ENCODE data around the gene GLG1.

The GLG1 gene

DNA sequence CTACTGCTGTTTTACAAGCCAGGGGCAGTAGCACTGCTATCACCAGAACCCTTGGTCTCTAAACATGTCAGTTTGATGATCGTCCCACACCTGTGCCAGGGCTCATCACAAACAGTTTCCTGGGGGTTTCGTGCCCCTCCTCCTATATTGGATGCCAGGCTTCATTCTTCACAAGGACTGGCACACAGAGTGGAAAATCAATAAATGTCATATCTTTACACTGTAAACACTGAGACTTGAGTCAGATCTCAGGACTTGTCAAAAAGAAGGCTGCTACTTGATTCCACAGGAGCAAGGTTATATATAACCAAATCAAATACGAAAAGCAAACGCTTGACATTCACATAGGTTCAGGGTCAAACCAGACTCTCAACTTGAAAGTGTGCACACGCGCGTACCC is 146.4 kb downstream of the GLG1 start:
- Histone ChIP-seq H3K9ac (ENCODE audit: low read length) (no peak overlapping the region), H2BK12ac (ENCODE audit: low read length in 2 of 2) (no peak overlapping the region), H3K36me3 (ENCODE audit: control insufficient read depth in 1 of 2, insufficient read depth in 2 of 2, low read depth in 1 of 2, low read length in 2 of 2) (peaks cover 50 to 89% of the 10 kb centered on the region in 2 experiments), H2BK120ac (ENCODE audit: low read depth, low read length) (no peak overlapping the region), H3K27ac (ENCODE audit: low read length, poor library complexity, severe bottlenecking) (no peak overlapping the region), H4K8ac (ENCODE audit: low read length) (no peak overlapping the region), H3K4me1 (ENCODE audit: control insufficient read depth, insufficient read depth, low read depth, low read length) (no peaks in the 10 kb centered on the region), H3K4me3 (ENCODE audit: insufficient read depth in 1 of 2, low read depth in 1 of 2, low read length in 2 of 2) (no peak overlapping the region), H2BK15ac (ENCODE audit: low read depth, poor library complexity, severe bottlenecking) (no peak overlapping the region), H3K23ac (ENCODE audit: low read length in 2 of 2) (no peak overlapping the region), H3K4ac (ENCODE audit: low read depth in 1 of 2, low read length in 2 of 2) (no peak overlapping the region), H3K27me3 (ENCODE audit: control insufficient read depth in 1 of 2, insufficient read depth in 1 of 2, low read length in 2 of 2) (no peaks in the 10 kb centered on the region), H3K4me2 (ENCODE audit: low read length, poor library complexity, severe bottlenecking) (no peak overlapping the region), H4K91ac (ENCODE audit: low read length) (no peak overlapping the region), H2AK5ac (ENCODE audit: low read length, severe bottlenecking) (no peak overlapping the region), H3K9me3 (ENCODE audit: control insufficient read depth, low read length) (no peaks in the 10 kb centered on the region), H3K79me1 (replicated peaks; ENCODE audit: low read length, poor library complexity, severe bottlenecking) (peaks cover 3% of the 10 kb centered on the region), H3K18ac (ENCODE audit: low read depth in 1 of 2, low read length in 2 of 2) (no peak overlapping the region), H2AFZ (ENCODE audit: low read depth, low read length) (no peak overlapping the region), H2BK5ac (ENCODE audit: low read depth, low read length, poor library complexity, severe bottlenecking) (no peak overlapping the region), H3K14ac (ENCODE audit: low read length in 2 of 2) (no peak overlapping the region)
- WGBS = 97% methylated on average over 4 of the region's 7 CpGs
- no peak for DNase-seq

GRCh38 chr16:74456290-74456625 is 150.7 kb downstream of the GLG1 start:
- no peaks in the 10 kb centered on the region for H3K9me3 ChIP-seq (ENCODE audit: control insufficient read depth, low read length)
- no peak overlapping the region for H2AFZ ChIP-seq (ENCODE audit: low read depth, low read length)
- H3K9ac ChIP-seq (ENCODE audit: low read length) = peak overlapping the region; percentile 71
- no peak overlapping the region for H3K4me2 ChIP-seq (ENCODE audit: low read length, poor library complexity, severe bottlenecking)
- H2BK15ac ChIP-seq (ENCODE audit: low read depth, poor library complexity, severe bottlenecking) = no peak overlapping the region
- no peaks in the 10 kb centered on the region for H3K27me3 ChIP-seq (ENCODE audit: control insufficient read depth in 1 of 2, insufficient read depth in 1 of 2, low read length in 2 of 2)
- H3K36me3 ChIP-seq (ENCODE audit: control insufficient read depth in 1 of 2, insufficient read depth in 2 of 2, low read depth in 1 of 2, low read length in 2 of 2) = peaks cover 50 to 75% of the 10 kb centered on the region in 2 experiments
- H2BK120ac ChIP-seq (ENCODE audit: low read depth, low read length) = no peak overlapping the region
- H2BK12ac ChIP-seq (ENCODE audit: low read length in 2 of 2) = no peak overlapping the region
- H4K91ac ChIP-seq (ENCODE audit: low read length) = no peak overlapping the region
- H3K14ac ChIP-seq (ENCODE audit: low read length in 2 of 2) = no peak overlapping the region
- peaks cover 3% of the 10 kb centered on the region for H3K79me1 ChIP-seq (replicated peaks; ENCODE audit: low read length, poor library complexity, severe bottlenecking)
- H3K23ac ChIP-seq (ENCODE audit: low read length in 2 of 2) = no peak overlapping the region
- no peak overlapping the region for H2BK5ac ChIP-seq (ENCODE audit: low read depth, low read length, poor library complexity, severe bottlenecking)
- H3K4me1 ChIP-seq (ENCODE audit: control insufficient read depth, insufficient read depth, low read depth, low read length) = peaks cover 10% of the 10 kb centered on the region
- H2AK5ac ChIP-seq (ENCODE audit: low read length, severe bottlenecking) = no peak overlapping the region
- H3K4ac ChIP-seq (ENCODE audit: low read depth in 1 of 2, low read length in 2 of 2) = no peak overlapping the region
- WGBS = 98% methylated on average over 16 of the region's 16 CpGs
- no peak for DNase-seq
- H3K18ac ChIP-seq (ENCODE audit: low read depth in 1 of 2, low read length in 2 of 2) = no peak overlapping the region
- no peak overlapping the region for H3K27ac ChIP-seq (ENCODE audit: low read length, poor library complexity, severe bottlenecking)
- H4K8ac ChIP-seq (ENCODE audit: low read length) = no peak overlapping the region
- H3K4me3 ChIP-seq (ENCODE audit: insufficient read depth in 1 of 2, low read depth in 1 of 2, low read length in 2 of 2) = no peak overlapping the region

GRCh38 chr16:74455619-74456289 is 151.2 kb downstream of the GLG1 start:
- Histone ChIP-seq H2AK5ac (ENCODE audit: low read length, severe bottlenecking) (no peak overlapping the region), H4K91ac (ENCODE audit: low read length) (no peak overlapping the region), H2BK15ac (ENCODE audit: low read depth, poor library complexity, severe bottlenecking) (no peak overlapping the region)

DNA sequence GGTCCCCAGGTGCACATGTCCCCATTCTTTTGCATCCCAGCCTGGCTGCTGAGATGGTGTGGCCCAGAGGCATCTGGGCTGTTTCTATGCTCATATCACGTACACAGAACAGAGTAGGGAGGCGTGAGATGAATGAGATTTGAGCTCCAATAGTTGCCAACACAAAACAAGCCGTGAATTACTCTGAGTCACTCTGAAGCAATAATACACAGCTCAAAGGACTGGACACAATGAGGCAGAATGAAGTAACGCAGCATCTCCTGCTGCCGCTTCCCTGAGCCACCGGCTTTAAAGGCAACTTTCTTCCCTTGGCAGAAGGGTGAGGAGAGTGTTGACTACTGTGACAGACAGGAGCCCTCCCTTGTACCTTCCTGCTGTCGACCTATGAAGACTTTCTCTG is 151.7 kb downstream of the GLG1 start:
- H3K4me1 ChIP-seq (ENCODE audit: control insufficient read depth, insufficient read depth, low read depth, low read length) = peaks cover 10% of the 10 kb centered on the region
- no peak overlapping the region for H2AK5ac ChIP-seq (ENCODE audit: low read length, severe bottlenecking)
- H3K27ac ChIP-seq (ENCODE audit: low read length, poor library complexity, severe bottlenecking) = no peak overlapping the region
- DNase-seq = peak; percentile 58
- no peaks in the 10 kb centered on the region for H3K27me3 ChIP-seq (ENCODE audit: control insufficient read depth in 1 of 2, insufficient read depth in 1 of 2, low read length in 2 of 2)
- H3K23ac ChIP-seq (ENCODE audit: low read length in 2 of 2) = no peak overlapping the region
- no peak overlapping the region for H3K14ac ChIP-seq (ENCODE audit: low read length in 2 of 2)
- 92% methylated on average over 7 of the region's 7 CpGs for WGBS
- no peak overlapping the region for H3K18ac ChIP-seq (ENCODE audit: low read depth in 1 of 2, low read length in 2 of 2)
- H3K9me3 ChIP-seq (ENCODE audit: control insufficient read depth, low read length) = no peaks in the 10 kb centered on the region
- no peak overlapping the region for H2BK120ac ChIP-seq (ENCODE audit: low read depth, low read length)
- peaks cover 4% of the 10 kb centered on the region for H3K79me1 ChIP-seq (replicated peaks; ENCODE audit: low read length, poor library complexity, severe bottlenecking)
- no peak overlapping the region for H2BK15ac ChIP-seq (ENCODE audit: low read depth, poor library complexity, severe bottlenecking)
- peak overlapping the region in 1 of 2 experiments; percentile 7 for H3K4me3 ChIP-seq (ENCODE audit: insufficient read depth in 1 of 2, low read depth in 1 of 2, low read length in 2 of 2)
- H4K8ac ChIP-seq (ENCODE audit: low read length) = no peak overlapping the region
- peaks cover 49 to 73% of the 10 kb centered on the region in 2 experiments for H3K36me3 ChIP-seq (ENCODE audit: control insufficient read depth in 1 of 2, insufficient read depth in 2 of 2, low read depth in 1 of 2, low read length in 2 of 2)
- H3K4ac ChIP-seq (ENCODE audit: low read depth in 1 of 2, low read length in 2 of 2) = no peak overlapping the region
- no peak overlapping the region for H2AFZ ChIP-seq (ENCODE audit: low read depth, low read length)
- peak overlapping the region; percentile 71 for H3K9ac ChIP-seq (ENCODE audit: low read length)
- H3K4me2 ChIP-seq (ENCODE audit: low read length, poor library complexity, severe bottlenecking) = no peak overlapping the region
- no peak overlapping the region for H4K91ac ChIP-seq (ENCODE audit: low read length)
- no peak overlapping the region for H2BK5ac ChIP-seq (ENCODE audit: low read depth, low read length, poor library complexity, severe bottlenecking)
- no peak overlapping the region for H2BK12ac ChIP-seq (ENCODE audit: low read length in 2 of 2)

More at GRCh38 chr16:74455619-74456289, 151.2 kb downstream of the GLG1 start:
- Histone ChIP-seq H3K36me3 (ENCODE audit: control insufficient read depth in 1 of 2, insufficient read depth in 2 of 2, low read depth in 1 of 2, low read length in 2 of 2) (peaks cover 54 to 77% of the 10 kb centered on the region in 2 experiments), H2BK120ac (ENCODE audit: low read depth, low read length) (no peak overlapping the region), H4K8ac (ENCODE audit: low read length) (no peak overlapping the region), H3K4me1 (ENCODE audit: control insufficient read depth, insufficient read depth, low read depth, low read length) (peaks cover 10% of the 10 kb centered on the region), H3K4me2 (ENCODE audit: low read length, poor library complexity, severe bottlenecking) (no peak overlapping the region), H3K4me3 (ENCODE audit: insufficient read depth in 1 of 2, low read depth in 1 of 2, low read length in 2 of 2) (peak overlapping the region in 1 of 2 experiments; percentile 7), H3K18ac (ENCODE audit: low read depth in 1 of 2, low read length in 2 of 2) (no peak overlapping the region), H3K9ac (ENCODE audit: low read length) (peak overlapping the region; percentile 71), H3K27ac (ENCODE audit: low read length, poor library complexity, severe bottlenecking) (no peak overlapping the region), H3K79me1 (replicated peaks; ENCODE audit: low read length, poor library complexity, severe bottlenecking) (peaks cover 7% of the 10 kb centered on the region), H3K9me3 (ENCODE audit: control insufficient read depth, low read length) (no peaks in the 10 kb centered on the region), H3K14ac (ENCODE audit: low read length in 2 of 2) (no peak overlapping the region), H2BK12ac (ENCODE audit: low read length in 2 of 2) (no peak overlapping the region), H2AFZ (ENCODE audit: low read depth, low read length) (no peak overlapping the region), H3K27me3 (ENCODE audit: control insufficient read depth in 1 of 2, insufficient read depth in 1 of 2, low read length in 2 of 2) (no peaks in the 10 kb centered on the region), H2BK5ac (ENCODE audit: low read depth, low read length, poor library complexity, severe bottlenecking) (no peak overlapping the region), H3K4ac (ENCODE audit: low read depth in 1 of 2, low read length in 2 of 2) (no peak overlapping the region), H3K23ac (ENCODE audit: low read length in 2 of 2) (no peak overlapping the region)
- DNase-seq = peak; percentile 67
- WGBS = 82% methylated on average over 10 of the region's 10 CpGs
